Uterus (tissue), 2 donors: ENCODE results near the gene SLC37A4.

Experiments used
- POLR2A ChIP-seq, 2 donors: fragments of 450-650 bp; IDR thresholded peaks; one replicate each; pipeline ENCODE4 v1.6.1; 2016; ENCODE audit warnings: antibody characterized with exemption in 2 of 2, mild to moderate bottlenecking in 1 of 2, moderate library complexity in 1 of 2
- TF ChIP-seq, protein P1 (sequence below), 4 experiments: fragments of 200-600 bp in 2 of 4; fragments of 450-650 bp in 2 of 4; sonication (generic) in 2 of 4; IDR thresholded peaks; one replicate each; pipeline ENCODE4 v1.5.1; 2016 to 2019; ENCODE audit warnings: antibody characterized with exemption in 4 of 4, mild to moderate bottlenecking in 2 of 4, moderate library complexity in 1 of 4

DNA sequence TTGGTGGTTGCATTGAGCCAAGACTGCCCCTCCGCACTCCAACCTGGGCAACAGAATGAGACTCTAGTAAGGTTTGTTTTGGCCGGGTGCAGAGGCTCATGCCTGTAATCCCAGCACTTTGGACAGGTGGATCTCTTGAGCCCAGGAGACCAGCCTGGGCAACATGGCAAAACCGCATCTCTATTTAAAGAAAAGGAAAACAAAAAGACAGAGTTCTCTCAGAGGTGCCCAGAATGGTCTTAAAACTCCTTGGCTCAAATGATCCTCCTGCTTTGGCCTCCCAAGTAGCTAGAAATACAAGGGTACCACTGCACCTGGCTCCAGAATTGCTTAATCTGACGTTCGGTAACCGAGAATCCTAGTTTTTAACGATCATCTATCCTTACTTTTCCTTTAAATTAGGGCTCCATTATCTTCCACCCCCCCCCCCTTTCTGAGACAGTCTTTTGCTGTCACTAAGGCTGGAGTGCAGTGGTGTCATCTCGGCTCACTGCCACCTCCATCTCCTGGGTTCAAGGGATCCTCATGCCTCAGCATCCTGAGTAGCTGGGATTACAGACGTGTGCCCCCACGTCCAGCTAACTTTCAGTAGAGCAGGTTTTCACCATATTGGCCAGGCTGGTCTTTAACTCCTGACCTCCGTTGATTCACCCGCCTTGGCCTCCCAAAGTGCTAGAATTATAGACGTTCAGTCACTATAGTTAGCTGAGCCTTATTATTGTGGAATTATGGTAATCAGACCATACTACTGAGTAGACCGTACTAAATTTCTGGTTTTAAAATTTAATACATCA is 14.3 kb downstream of the SLC37A4 start:
- TF ChIP-seq, protein P1, sequence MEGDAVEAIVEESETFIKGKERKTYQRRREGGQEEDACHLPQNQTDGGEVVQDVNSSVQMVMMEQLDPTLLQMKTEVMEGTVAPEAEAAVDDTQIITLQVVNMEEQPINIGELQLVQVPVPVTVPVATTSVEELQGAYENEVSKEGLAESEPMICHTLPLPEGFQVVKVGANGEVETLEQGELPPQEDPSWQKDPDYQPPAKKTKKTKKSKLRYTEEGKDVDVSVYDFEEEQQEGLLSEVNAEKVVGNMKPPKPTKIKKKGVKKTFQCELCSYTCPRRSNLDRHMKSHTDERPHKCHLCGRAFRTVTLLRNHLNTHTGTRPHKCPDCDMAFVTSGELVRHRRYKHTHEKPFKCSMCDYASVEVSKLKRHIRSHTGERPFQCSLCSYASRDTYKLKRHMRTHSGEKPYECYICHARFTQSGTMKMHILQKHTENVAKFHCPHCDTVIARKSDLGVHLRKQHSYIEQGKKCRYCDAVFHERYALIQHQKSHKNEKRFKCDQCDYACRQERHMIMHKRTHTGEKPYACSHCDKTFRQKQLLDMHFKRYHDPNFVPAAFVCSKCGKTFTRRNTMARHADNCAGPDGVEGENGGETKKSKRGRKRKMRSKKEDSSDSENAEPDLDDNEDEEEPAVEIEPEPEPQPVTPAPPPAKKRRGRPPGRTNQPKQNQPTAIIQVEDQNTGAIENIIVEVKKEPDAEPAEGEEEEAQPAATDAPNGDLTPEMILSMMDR (IDR thresholded peaks at IDR 0.05): no peak
- TF ChIP-seq POLR2A (IDR thresholded peaks at IDR 0.05): no peak
